Endothelial cell (in vitro differentiated cells): ENCODE measurements around the gene CENPB. TPM values are rescaled to one million over a fixed set of nuclear protein-coding genes. Genes with fewer than 3 reads are reported as not detected.

Experiments
- DNase-seq: peaks from one replicate; pipeline ENCODE4 v3.0.0; 2021; ENCODE audit warnings: low spot score
- H3K27ac Mint-ChIP-seq: one replicate; pipeline ENCODE4 v1.8.0; 2021; ENCODE audit warnings: mixed read lengths, inconsistent platforms; ENCODE audit not compliant: unreplicated experiment
- H3K27me3 Mint-ChIP-seq: one replicate; pipeline ENCODE4 v1.8.0; 2021; ENCODE audit warnings: mild to moderate bottlenecking, moderate library complexity, mixed read lengths, inconsistent platforms; ENCODE audit not compliant: unreplicated experiment
- H3K36me3 Mint-ChIP-seq: one replicate; pipeline ENCODE4 v1.8.0; 2021; ENCODE audit warnings: mild to moderate bottlenecking, low read depth, mixed read lengths, inconsistent platforms; ENCODE audit not compliant: unreplicated experiment
- H3K4me1 Mint-ChIP-seq: one replicate; pipeline ENCODE4 v1.8.0; 2021; ENCODE audit warnings: mild to moderate bottlenecking, mixed read lengths, inconsistent platforms; ENCODE audit not compliant: unreplicated experiment
- H3K4me3 Mint-ChIP-seq: one replicate; pipeline ENCODE4 v1.8.0; 2021; ENCODE audit warnings: mild to moderate bottlenecking, mixed read lengths, inconsistent platforms; ENCODE audit not compliant: unreplicated experiment
- H3K9me3 Mint-ChIP-seq: one replicate; pipeline ENCODE4 v1.8.0; 2021; ENCODE audit warnings: mixed read lengths, inconsistent platforms; ENCODE audit not compliant: unreplicated experiment
- total RNA-seq: library from RNA; stranded (reverse); fragmentation: NEBNext Ultra II Directional; extraction: Animal tissue kit (Norgen Biotek cat#: 25700); gene quantifications from one replicate; pipeline ENCODE4 v1.2.1, GENCODE V29; 2021; ENCODE audit not compliant: unreplicated experiment
- TF ChIP-seq, protein P1 (sequence below): fragments of 200-600 bp; sonication (generic); IDR thresholded peaks from one replicate; pipeline ENCODE4 v1.5.0; 2021; ENCODE audit warnings: antibody characterized with exemption; ENCODE audit not compliant: unreplicated experiment

Gene CENPB
- total RNA-seq, 1 donor from 2014 or later = 57.9 TPM

DNA sequence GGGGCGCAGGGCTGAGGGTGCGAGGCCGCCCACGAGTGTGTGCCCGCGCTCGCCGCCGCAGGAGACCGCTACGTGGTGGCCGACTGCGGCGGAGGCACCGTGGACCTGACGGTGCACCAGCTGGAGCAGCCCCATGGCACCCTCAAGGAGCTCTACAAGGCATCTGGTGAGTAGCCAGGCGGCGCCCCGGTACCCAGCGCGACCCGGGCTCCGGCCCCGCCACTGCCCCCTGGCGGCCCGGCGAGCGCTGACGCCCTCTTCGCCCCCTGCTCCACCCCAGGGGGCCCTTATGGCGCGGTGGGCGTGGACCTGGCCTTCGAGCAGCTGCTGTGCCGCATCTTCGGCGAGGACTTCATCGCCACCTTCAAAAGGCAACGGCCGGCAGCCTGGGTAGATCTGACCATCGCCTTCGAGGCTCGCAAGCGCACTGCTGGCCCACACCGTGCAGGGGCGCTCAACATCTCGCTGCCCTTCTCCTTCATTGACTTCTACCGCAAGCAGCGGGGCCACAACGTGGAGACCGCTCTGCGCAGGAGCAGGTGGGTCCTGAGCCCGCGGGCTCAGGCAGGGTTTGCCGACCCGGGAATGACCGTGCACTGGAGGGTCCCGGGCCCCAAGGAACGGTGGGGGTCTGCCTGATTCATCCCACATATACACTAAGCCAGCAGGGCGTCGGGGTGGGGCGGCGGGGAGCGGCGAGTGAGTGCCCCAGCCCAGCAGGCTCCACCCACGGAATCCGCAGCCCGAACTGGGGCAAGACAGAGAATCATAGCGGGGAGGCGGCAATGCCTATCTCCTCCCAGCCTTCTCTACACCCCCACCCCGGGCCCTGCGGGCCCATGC, 36.6 kb downstream of the CENPB start:
- peaks cover 20% of the 10 kb centered on the region for H3K27me3 Mint-ChIP-seq
- DNase-seq = peak; percentile 80
- H3K4me3 Mint-ChIP-seq = no peak overlapping the region
- H3K9me3 Mint-ChIP-seq = no peaks in the 10 kb centered on the region
- peaks cover 12% of the 10 kb centered on the region for H3K36me3 Mint-ChIP-seq
- peaks cover 3% of the 10 kb centered on the region for H3K4me1 Mint-ChIP-seq
- H3K27ac Mint-ChIP-seq = no peak overlapping the region
- TF ChIP-seq, protein P1, sequence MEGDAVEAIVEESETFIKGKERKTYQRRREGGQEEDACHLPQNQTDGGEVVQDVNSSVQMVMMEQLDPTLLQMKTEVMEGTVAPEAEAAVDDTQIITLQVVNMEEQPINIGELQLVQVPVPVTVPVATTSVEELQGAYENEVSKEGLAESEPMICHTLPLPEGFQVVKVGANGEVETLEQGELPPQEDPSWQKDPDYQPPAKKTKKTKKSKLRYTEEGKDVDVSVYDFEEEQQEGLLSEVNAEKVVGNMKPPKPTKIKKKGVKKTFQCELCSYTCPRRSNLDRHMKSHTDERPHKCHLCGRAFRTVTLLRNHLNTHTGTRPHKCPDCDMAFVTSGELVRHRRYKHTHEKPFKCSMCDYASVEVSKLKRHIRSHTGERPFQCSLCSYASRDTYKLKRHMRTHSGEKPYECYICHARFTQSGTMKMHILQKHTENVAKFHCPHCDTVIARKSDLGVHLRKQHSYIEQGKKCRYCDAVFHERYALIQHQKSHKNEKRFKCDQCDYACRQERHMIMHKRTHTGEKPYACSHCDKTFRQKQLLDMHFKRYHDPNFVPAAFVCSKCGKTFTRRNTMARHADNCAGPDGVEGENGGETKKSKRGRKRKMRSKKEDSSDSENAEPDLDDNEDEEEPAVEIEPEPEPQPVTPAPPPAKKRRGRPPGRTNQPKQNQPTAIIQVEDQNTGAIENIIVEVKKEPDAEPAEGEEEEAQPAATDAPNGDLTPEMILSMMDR = peak; percentile 96

DNA sequence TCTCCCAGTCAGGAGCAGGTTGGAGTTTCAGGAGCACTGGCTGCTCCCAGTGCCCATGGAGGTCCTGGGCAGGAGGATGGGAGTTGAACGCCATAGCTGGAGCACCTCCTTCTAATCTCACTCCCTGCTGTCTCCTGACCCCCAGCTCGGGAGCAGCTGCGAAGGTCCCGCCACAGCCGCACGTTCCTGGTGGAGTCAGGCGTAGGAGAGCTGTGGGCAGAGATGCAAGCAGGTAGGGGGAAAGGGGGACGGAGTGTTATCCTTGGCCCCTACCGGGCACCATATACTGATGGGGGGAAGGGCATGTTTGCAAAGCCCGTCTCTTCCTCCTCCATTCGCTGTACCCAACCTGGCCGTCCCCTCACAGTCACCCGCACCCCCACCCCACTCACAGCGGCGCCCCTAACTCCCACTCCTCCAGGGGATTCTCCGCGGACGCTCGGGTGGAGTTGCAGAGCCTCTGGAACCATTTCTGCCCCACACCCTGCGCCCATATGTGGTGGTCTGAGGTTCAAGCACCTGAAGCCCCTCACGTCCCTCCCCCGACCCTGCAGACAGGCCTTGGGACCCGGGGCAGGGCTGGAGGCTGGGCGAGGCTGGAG, 37.4 kb downstream of the CENPB start:
- DNase-seq = no peak
- no peak overlapping the region for H3K4me3 Mint-ChIP-seq
- no peak overlapping the region for H3K27ac Mint-ChIP-seq

DNA sequence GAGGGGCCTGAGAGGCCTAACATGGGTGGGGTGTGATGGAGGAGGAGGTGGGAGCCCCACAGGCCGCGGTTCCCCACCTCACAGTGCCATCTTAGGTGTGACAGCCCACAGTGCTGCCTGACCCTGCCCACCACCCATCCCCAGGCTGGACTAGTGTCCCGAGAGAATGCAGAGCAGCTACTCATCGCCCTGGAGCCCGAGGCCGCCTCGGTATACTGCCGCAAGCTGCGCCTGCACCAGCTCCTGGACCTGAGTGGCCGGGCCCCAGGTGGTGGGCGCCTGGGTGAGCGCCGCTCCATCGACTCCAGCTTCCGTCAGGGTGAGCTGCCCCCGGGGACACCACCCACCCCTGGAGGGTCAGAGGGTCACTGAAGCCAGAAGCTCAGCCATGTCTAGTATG, 38.5 kb downstream of the CENPB start:
- TF ChIP-seq, protein P1 = no peak
- peaks cover 14% of the 10 kb centered on the region for H3K36me3 Mint-ChIP-seq
- H3K27ac Mint-ChIP-seq = no peak overlapping the region
- no peak overlapping the region for H3K4me3 Mint-ChIP-seq
- H3K27me3 Mint-ChIP-seq = peaks cover 20% of the 10 kb centered on the region
- DNase-seq = no peak
- peaks cover 13% of the 10 kb centered on the region for H3K4me1 Mint-ChIP-seq
- no peaks in the 10 kb centered on the region for H3K9me3 Mint-ChIP-seq

More for the DNA sequence above, 37.4 kb downstream of the CENPB start:
- Mint-ChIP-seq H3K27me3 (peaks cover 20% of the 10 kb centered on the region), H3K36me3 (peaks cover 16% of the 10 kb centered on the region), H3K4me1 (peaks cover 9% of the 10 kb centered on the region), H3K9me3 (no peaks in the 10 kb centered on the region)
- TF ChIP-seq, protein P1 = no peak

DNA sequence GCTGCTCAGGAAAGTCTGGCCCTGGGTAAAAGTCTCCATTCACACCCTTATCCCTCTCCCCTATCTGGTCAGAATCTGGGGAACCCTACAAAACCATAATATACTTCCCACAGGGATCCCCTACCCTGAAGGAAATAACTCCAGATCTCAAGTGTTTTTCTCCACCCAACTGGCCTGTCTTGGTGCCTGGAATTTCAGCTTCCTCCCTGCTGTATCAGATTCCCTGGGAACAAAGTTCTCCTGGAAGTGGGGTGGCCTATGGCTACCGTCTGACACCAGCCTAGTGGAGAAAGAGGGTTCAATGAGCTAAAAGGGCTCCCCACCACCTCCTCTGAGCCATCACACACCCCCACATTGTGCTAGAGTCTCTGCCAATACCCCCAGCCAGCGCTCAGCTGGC, 39.1 kb downstream of the CENPB start:
- Mint-ChIP-seq H3K27me3 (peaks cover 18% of the 10 kb centered on the region), H3K27ac (no peak overlapping the region), H3K4me3 (no peak overlapping the region), H3K9me3 (no peaks in the 10 kb centered on the region), H3K4me1 (peaks cover 11% of the 10 kb centered on the region), H3K36me3 (peaks cover 11% of the 10 kb centered on the region)
- no peak for DNase-seq
- TF ChIP-seq, protein P1 = no peak

DNA sequence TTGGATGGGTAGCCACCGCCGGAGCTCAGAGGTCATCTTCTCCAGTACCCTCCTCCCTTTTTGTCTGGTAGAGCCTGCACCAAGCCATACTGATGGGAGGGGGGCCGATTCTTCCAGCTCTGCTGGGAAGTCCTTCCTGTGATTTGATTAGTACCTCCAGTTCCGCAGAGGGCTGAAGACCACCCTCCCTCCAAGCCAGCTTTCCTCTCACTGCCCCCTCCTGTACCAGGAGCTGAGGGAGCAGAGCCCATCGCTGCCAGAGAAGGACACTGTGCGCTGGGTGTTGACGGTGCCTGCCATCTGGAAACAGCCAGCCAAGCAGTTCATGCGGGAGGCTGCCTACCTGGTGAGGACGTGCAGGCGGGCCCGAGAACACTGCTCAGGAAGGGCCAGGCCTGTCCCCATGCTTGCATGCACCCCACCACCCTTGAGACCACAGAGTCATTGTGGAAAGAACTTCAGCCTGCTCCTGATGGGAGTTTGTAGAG, 40.8 kb downstream of the CENPB start:
- Mint-ChIP-seq H3K4me3 (peak overlapping the region; percentile 11), H3K27ac (no peak overlapping the region), H3K27me3 (peaks cover 11% of the 10 kb centered on the region), H3K9me3 (no peaks in the 10 kb centered on the region), H3K4me1 (peaks cover 10% of the 10 kb centered on the region), H3K36me3 (peaks cover 6% of the 10 kb centered on the region)
- TF ChIP-seq, protein P1 = no peak
- DNase-seq = no peak
